ENCODE data around the gene MDP1.

DNA sequence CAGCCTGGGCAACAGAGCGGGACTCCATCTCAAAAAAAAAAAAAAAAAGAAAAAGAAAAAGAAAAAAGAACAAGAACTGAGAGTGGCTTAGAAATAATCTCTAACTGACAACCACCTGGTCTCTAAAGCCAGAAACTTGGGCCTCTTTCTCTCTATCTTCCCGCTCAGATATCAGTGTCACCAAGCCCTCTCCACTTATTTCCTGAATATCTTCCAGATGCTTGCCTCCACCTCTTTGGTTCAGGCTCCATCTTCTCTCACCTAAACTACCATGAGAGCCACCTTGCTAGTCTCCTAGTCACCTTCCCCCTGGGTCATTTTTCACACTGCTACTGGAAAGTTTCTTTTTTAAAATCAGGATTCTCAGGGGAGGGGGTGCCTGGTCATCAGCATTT is 18.8 kb downstream of the MDP1 start:
- TF ChIP-seq, protein P1, sequence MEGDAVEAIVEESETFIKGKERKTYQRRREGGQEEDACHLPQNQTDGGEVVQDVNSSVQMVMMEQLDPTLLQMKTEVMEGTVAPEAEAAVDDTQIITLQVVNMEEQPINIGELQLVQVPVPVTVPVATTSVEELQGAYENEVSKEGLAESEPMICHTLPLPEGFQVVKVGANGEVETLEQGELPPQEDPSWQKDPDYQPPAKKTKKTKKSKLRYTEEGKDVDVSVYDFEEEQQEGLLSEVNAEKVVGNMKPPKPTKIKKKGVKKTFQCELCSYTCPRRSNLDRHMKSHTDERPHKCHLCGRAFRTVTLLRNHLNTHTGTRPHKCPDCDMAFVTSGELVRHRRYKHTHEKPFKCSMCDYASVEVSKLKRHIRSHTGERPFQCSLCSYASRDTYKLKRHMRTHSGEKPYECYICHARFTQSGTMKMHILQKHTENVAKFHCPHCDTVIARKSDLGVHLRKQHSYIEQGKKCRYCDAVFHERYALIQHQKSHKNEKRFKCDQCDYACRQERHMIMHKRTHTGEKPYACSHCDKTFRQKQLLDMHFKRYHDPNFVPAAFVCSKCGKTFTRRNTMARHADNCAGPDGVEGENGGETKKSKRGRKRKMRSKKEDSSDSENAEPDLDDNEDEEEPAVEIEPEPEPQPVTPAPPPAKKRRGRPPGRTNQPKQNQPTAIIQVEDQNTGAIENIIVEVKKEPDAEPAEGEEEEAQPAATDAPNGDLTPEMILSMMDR (IDR thresholded peaks at IDR 0.05) = no peak
- TF ChIP-seq POLR2A (IDR thresholded peaks at IDR 0.05) = no peak

Measured in esophagus squamous epithelium (tissue), 4 donors.